K562 (cell line): Measurements from ENCODE around the gene ZNF420. TPM values are rescaled to one million over a fixed set of nuclear protein-coding genes. Genes with fewer than 3 reads are reported as not detected.
"Not testable (repeated sequence)": the region's sequence is repeated elsewhere in the genome, so short reads cannot be mapped to it uniquely, and the experiment has no call there.

Source experiments
- ATAC-seq: fragments of 200-7000 bp; cut with Tn5 transposase; 3 replicates; pipeline ENCODE4 v1.9.1; 2020; ENCODE audit warnings: moderate library complexity
- BruUV-seq: library from RNA; stranded (reverse); fragments of 400-500 nt; replicated peaks from 2 replicates; lab custom pipeline; 2021; lab: Mats Ljungman, UMichigan
- CTCF ChIA-PET: fragments of 300-600 bp; formaldehyde crosslinking; extraction: SDS; loops from one replicate; lab custom pipeline; 2021; ENCODE audit warnings: low intra/inter-chr PET ratio; lab: Yijun Ruan, JAX
- POLR2A ChIA-PET: fragments of 300-600, 350-650 bp; sonication (Branson Sonifier 250); formaldehyde crosslinking; extraction: SDS; loops from one replicate; lab custom pipeline; 2021; ENCODE audit warnings: antibody characterized with exemption, inconsistent platforms; lab: Yijun Ruan, JAX
- DNase-seq, 4 experiments: peaks; one replicate each; pipeline versions ENCODE4 v3.0.0 to v3.0.0-alpha.2; 2011 to 2018; ENCODE audit warnings: low spot score in 3 of 4, mixed read lengths in 3 of 4; ENCODE audit errors: extremely low read depth in 1 of 4
- FAIRE-seq: peaks from 2 replicates; lab custom pipeline; 2011; peaks lifted over from hg19 to GRCh38; lab: Jason Lieb, UNC
- H2AFZ ChIP-seq: 2 replicates; pipeline ENCODE4 v1.6.0; 2011; ENCODE audit warnings: low read depth, low read length, control low read depth, inconsistent platforms
- H3K27ac ChIP-seq: fragments of 200-600 bp; 3 replicates; pipeline ENCODE4 v1.8.0; 2011; ENCODE audit warnings: low read depth, mild to moderate bottlenecking, control low read depth, inconsistent platforms, low read length, moderate library complexity, mixed read lengths; ENCODE audit errors: extremely low read depth
- H3K27me3 ChIP-seq, 2 experiments: fragments of 300-600 bp in 1 of 2; 2 replicates in 1 of 2; 3 replicates in 1 of 2; pipeline versions ENCODE4 v1.6.0 to v1.8.0; 2011; ENCODE audit warnings: inconsistent platforms in 2 of 2, low read length in 2 of 2, mild to moderate bottlenecking in 1 of 2, mixed read lengths in 1 of 2, moderate library complexity in 1 of 2; ENCODE audit not compliant: control insufficient read depth in 2 of 2, insufficient read depth in 2 of 2
- H3K36me3 ChIP-seq: fragments of 300-600 bp; 3 replicates; pipeline ENCODE4 v1.8.0; 2011; ENCODE audit warnings: mild to moderate bottlenecking, low read length, inconsistent platforms; ENCODE audit not compliant: control insufficient read depth, insufficient read depth
- H3K4me1 ChIP-seq, 2 experiments: fragments of 200-600 bp in 1 of 2; replicated peaks in 1 of 2; 2 replicates in 1 of 2; 3 replicates in 1 of 2; pipeline versions ENCODE4 v1.5.1 to v1.8.0; 2011; ENCODE audit warnings: inconsistent platforms in 2 of 2, low read length in 2 of 2, mild to moderate bottlenecking in 1 of 2, mixed read lengths in 1 of 2, moderate library complexity in 1 of 2; ENCODE audit not compliant: control insufficient read depth in 2 of 2, insufficient read depth in 2 of 2
- H3K4me2 ChIP-seq: 2 replicates; pipeline ENCODE4 v1.6.1; 2011; ENCODE audit warnings: low read length, control low read depth, inconsistent platforms, mixed read lengths; ENCODE audit not compliant: insufficient read depth
- H3K4me3 ChIP-seq: fragments of 200-600 bp; sonication (generic), shearing (Covaris generic); 2 replicates; pipeline ENCODE4 v1.5.1; 2016; ENCODE audit warnings: control low read depth, inconsistent platforms
- H3K79me2 ChIP-seq: fragments of 200-600 bp; 3 replicates; pipeline ENCODE4 v1.8.0; 2011; ENCODE audit warnings: low read length, inconsistent platforms; ENCODE audit not compliant: control insufficient read depth, insufficient read depth
- H3K9ac ChIP-seq, 2 experiments: 2 replicates each; pipeline versions ENCODE4 v1.6.0 to v1.6.1; 2011; ENCODE audit warnings: low read depth in 2 of 2, low read length in 2 of 2, control low read depth in 1 of 2, inconsistent platforms in 1 of 2, mild to moderate bottlenecking in 1 of 2, mixed read lengths in 1 of 2; ENCODE audit not compliant: insufficient read depth in 1 of 2
- H3K9me1 ChIP-seq: one replicate; pipeline ENCODE4 v1.6.0; 2011; ENCODE audit warnings: inconsistent platforms, mild to moderate bottlenecking, low read length, moderate library complexity; ENCODE audit not compliant: control insufficient read depth, insufficient read depth
- H3K9me3 ChIP-seq: replicated peaks from 2 replicates; pipeline ENCODE4 v1.5.1; 2011; ENCODE audit warnings: low read depth, low read length, inconsistent platforms; ENCODE audit not compliant: control insufficient read depth, insufficient read depth
- H4K20me1 ChIP-seq: replicated peaks from 2 replicates; pipeline ENCODE4 v1.6.1; 2011; ENCODE audit warnings: low read length, inconsistent platforms, mixed read lengths; ENCODE audit not compliant: control insufficient read depth, insufficient read depth
- CEBPB ChIP-seq: fragments of 450-650 bp; IDR thresholded peaks from 2 replicates; pipeline ENCODE4 v1.6.1; 2016; ENCODE audit warnings: missing genetic modification characterization, missing compliant biosample characterization
- MEIS2 ChIP-seq: fragments of 450-650 bp; IDR thresholded peaks from 2 replicates; pipeline ENCODE4 v1.6.1; 2014; ENCODE audit warnings: mild to moderate bottlenecking; ENCODE audit not compliant: partially characterized antibody
- NONO ChIP-seq, 2 experiments: fragments of 200-400 bp in 1 of 2; fragments of 450-650 bp in 1 of 2; formaldehyde crosslinking in 1 of 2; IDR thresholded peaks; 2 replicates each; pipeline ENCODE4 v1.6.1; 2017; ENCODE audit warnings: low read depth in 2 of 2, mild to moderate bottlenecking in 2 of 2, moderate library complexity in 2 of 2, low read length in 1 of 2
- WGBS: fragments of 100-300 bp; shearing (Covaris generic); methylation state at CpG from one replicate; pipeline ENCODE4 v1.1.6; 2016; ENCODE audit warnings: low coverage, mixed read lengths; ENCODE audit not compliant: insufficient coverage; ENCODE audit errors: missing lambda C conversion rate; 5-methylcytosine and 5-hydroxymethylcytosine counted together
- in situ Hi-C: fragments of 300-500 bp; cut with MboI; formaldehyde crosslinking; loops from 4 replicates; pipeline ENCODE4 v1.15.0; 2018; ENCODE audit warnings: inconsistent platforms, mixed read lengths
- intact Hi-C: fragments of 100-400 bp; cut with micrococcal nuclease; formaldehyde crosslinking; loops from 2 replicates; pipeline ENCODE4 v1.14.2; 2022
- polyA plus RNA-seq, 8 experiments: library from polyadenylated mRNA; depleted of rRNA in 4 of 8; stranded (reverse) in 5 of 8; unstranded in 3 of 8; fragments of >200 nt; fragmentation: Nextera tagmentation in 2 of 8; fragmentation: Illumina TruSeq in 1 of 8; extraction: Ambion mirVana in 2 of 8; extraction: Trizol in 1 of 8; gene quantifications; 2 replicates each; pipeline versions ENCODE4 v1.2.1 to v1.2.3, GENCODE V29; 2011 to 2014; ENCODE audit warnings: inconsistent platforms in 1 of 8, missing spikeins in 1 of 8
- total RNA-seq, 7 experiments: library from RNA; depleted of rRNA in 6 of 7; stranded (reverse); fragments of >200 nt in 6 of 7; fragmentation: Illumina TruSeq in 2 of 7; extraction: Trizol in 2 of 7; gene quantifications; 2 replicates each; pipeline versions ENCODE4 v1.2.1 to v1.2.3, GENCODE V29; 2011 to 2021; ENCODE audit warnings: low replicate concordance in 1 of 7
- TF ChIP-seq, protein P1 (sequence below): sonication (generic); formaldehyde crosslinking; IDR thresholded peaks from 2 replicates; pipeline ENCODE4 v1.8.0; 2022; ENCODE audit warnings: mild to moderate bottlenecking, missing genetic modification reagents
- TF ChIP-seq, protein P2 (sequence below), 2 experiments: fragments of 450-650 bp in 1 of 2; sonication (generic) in 1 of 2; formaldehyde crosslinking in 1 of 2; IDR thresholded peaks; 2 replicates each; pipeline versions ENCODE4 v1.7.1 to v1.9.0; 2016 to 2022; ENCODE audit warnings: inconsistent platforms in 1 of 2, mild to moderate bottlenecking in 1 of 2, missing genetic modification reagents in 1 of 2

ZNF420 gene
- total and polyA plus RNA-seq, 9 of the 15 experiments (the other 6 are each of a cell fraction or from before 2014, with no cell fraction given), result 2.6 to 7.2 (median 5.1) TPM

DNA sequence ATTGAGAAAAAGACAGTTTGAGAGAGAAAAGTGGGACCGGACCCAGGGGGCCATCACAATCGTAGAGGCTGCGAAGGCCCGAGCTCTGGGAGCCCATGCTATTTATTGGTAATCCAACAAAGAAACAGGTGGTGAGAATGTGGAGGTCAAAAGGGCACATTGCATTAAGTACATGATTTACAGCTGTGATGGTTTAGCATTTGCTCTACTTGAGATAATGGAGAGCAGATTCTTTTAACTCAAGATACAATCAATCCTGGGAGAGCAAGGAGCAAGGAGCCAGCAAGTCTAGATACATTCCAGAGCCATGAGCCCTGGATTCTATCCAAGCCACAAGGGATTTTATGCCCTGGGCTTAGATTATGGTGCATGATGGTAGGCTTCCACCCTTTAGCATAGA is 13.3 kb upstream of the ZNF420 start:
- H3K4me3 ChIP-seq, H3K9me1 ChIP-seq, H3K9me3 ChIP-seq, POLR2A ChIA-PET, H3K79me2 ChIP-seq, H3K27me3 ChIP-seq, FAIRE-seq, BruUV-seq, H3K4me2 ChIP-seq, H2AFZ ChIP-seq, H3K27ac ChIP-seq, H4K20me1 ChIP-seq, ATAC-seq, in situ Hi-C loops, H3K36me3 ChIP-seq, CTCF ChIA-PET, DNase-seq, intact Hi-C loops, H3K9ac ChIP-seq, H3K4me1 ChIP-seq: not testable (repeated sequence)
- WGBS, result 7% methylated on average over 4 of the region's 4 CpGs
- TF ChIP-seq MEIS2, result peak; percentile 16

DNA sequence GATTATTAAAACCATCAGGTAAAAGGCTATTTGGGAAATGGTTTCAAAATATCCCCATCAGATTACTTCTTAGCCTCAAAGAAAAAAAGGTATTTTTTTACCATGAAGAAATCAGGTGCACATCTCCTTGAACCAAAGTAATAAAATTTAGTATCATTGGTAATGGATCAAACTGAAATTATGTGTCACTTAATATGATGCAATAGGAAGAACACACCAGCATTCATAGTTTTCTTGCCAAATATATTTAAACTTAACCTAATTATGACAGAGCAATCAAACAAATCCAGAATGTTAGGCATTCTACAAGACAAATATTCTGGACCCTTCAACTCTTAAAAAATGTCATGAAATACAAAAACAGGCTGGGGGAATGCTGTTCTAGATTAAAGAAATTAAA is 4.1 kb upstream of the ZNF420 start:
- Histone ChIP-seq H3K9ac (no peak overlapping the region), H3K27me3 (no peaks in the 10 kb centered on the region), H3K36me3 (no peaks in the 10 kb centered on the region), H3K9me3 (no peaks in the 10 kb centered on the region; the same call in 1 of the 2 replicates), H3K9me1 (no peaks in the 10 kb centered on the region), H3K79me2 (peaks cover 15% of the 10 kb centered on the region), H2AFZ (no peak overlapping the region), H3K4me2 (no peak overlapping the region), H3K27ac (no peak overlapping the region), H4K20me1 (no peaks in the 10 kb centered on the region), H3K4me3 (no peak overlapping the region), H3K4me1 (peaks cover 0 to 8% of the 10 kb centered on the region in 2 experiments; a peak in 2 of 5 replicates)
- BruUV-seq, result no TSS peak
- ATAC-seq, result no peak
- POLR2A ChIA-PET, result no interaction called here
- CTCF ChIA-PET, result no interaction called here
- FAIRE-seq, result no peak
- intact Hi-C loops (no loop called here), in situ Hi-C loops (no loop called here)
- DNase-seq, result no peak
- TF ChIP-seq, protein P1, sequence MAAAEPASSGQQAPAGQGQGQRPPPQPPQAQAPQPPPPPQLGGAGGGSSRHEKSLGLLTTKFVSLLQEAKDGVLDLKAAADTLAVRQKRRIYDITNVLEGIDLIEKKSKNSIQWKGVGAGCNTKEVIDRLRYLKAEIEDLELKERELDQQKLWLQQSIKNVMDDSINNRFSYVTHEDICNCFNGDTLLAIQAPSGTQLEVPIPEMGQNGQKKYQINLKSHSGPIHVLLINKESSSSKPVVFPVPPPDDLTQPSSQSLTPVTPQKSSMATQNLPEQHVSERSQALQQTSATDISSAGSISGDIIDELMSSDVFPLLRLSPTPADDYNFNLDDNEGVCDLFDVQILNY (CRISPR knock-in tag), result no peak
- TF ChIP-seq, protein P2, sequence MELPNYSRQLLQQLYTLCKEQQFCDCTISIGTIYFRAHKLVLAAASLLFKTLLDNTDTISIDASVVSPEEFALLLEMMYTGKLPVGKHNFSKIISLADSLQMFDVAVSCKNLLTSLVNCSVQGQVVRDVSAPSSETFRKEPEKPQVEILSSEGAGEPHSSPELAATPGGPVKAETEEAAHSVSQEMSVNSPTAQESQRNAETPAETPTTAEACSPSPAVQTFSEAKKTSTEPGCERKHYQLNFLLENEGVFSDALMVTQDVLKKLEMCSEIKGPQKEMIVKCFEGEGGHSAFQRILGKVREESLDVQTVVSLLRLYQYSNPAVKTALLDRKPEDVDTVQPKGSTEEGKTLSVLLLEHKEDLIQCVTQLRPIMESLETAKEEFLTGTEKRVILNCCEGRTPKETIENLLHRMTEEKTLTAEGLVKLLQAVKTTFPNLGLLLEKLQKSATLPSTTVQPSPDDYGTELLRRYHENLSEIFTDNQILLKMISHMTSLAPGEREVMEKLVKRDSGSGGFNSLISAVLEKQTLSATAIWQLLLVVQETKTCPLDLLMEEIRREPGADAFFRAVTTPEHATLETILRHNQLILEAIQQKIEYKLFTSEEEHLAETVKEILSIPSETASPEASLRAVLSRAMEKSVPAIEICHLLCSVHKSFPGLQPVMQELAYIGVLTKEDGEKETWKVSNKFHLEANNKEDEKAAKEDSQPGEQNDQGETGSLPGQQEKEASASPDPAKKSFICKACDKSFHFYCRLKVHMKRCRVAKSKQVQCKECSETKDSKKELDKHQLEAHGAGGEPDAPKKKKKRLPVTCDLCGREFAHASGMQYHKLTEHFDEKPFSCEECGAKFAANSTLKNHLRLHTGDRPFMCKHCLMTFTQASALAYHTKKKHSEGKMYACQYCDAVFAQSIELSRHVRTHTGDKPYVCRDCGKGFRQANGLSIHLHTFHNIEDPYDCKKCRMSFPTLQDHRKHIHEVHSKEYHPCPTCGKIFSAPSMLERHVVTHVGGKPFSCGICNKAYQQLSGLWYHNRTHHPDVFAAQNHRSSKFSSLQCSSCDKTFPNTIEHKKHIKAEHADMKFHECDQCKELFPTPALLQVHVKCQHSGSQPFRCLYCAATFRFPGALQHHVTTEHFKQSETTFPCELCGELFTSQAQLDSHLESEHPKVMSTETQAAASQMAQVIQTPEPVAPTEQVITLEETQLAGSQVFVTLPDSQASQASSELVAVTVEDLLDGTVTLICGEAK (IDR thresholded peaks at IDR 0.05), result no peak
- TF ChIP-seq, protein P2 (CRISPR knock-in tag; IDR thresholded peaks at IDR 0.05), result no peak
- TF ChIP-seq CEBPB (tag) (peak; percentile 58), NONO (IDR thresholded peaks at IDR 0.05; ENCODE audit: low read depth in 2 of 2, low read length in 1 of 2) (no peak)
